Measurements from ENCODE around the gene MMD. TPM values are rescaled to one million over a fixed set of nuclear protein-coding genes. Genes with fewer than 3 reads are reported as not detected.
A peak's percentile ranks its signal among the peaks of the same experiment; 100 is the strongest.

Gene MMD
- total and polyA plus RNA-seq, 9 of the 15 experiments (the other 6 are each of a cell fraction or from before 2014, with no cell fraction given) = 3.1 to 18.9 (median 10.7) TPM

- TF ChIP-seq, protein P1, sequence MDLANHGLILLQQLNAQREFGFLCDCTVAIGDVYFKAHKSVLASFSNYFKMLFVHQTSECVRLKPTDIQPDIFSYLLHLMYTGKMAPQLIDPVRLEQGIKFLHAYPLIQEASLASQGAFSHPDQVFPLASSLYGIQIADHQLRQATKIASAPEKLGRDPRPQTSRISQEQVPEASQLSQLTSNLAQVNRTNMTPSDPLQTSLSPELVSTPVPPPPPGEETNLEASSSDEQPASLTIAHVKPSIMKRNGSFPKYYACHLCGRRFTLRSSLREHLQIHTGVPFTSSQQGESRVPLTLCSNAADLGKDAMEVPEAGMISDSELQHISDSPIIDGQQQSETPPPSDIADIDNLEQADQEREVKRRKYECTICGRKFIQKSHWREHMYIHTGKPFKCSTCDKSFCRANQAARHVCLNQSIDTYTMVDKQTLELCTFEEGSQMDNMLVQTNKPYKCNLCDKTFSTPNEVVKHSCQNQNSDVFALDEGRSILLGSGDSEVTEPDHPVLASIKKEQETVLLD (IDR thresholded peaks at IDR 0.05) = peak; percentile 69; the same call in 1 of the 2 replicates
- peak; percentile 76 for TF ChIP-seq RNF2 (IDR thresholded peaks at IDR 0.05)
- no peak for TF ChIP-seq MCM3 (IDR thresholded peaks at IDR 0.05)
- no peak for TF ChIP-seq DNMT1 (IDR thresholded peaks at IDR 0.05)
- no peak for TF ChIP-seq ZNF280B (CRISPR knock-in tag; IDR thresholded peaks at IDR 0.05)
- TF ChIP-seq HIVEP1 (CRISPR knock-in tag; IDR thresholded peaks at IDR 0.05) = no peak
- TF ChIP-seq SMARCA5 (IDR thresholded peaks at IDR 0.05) = no peak
- TF ChIP-seq ZBTB9 (CRISPR knock-in tag; IDR thresholded peaks at IDR 0.05) = no peak
- TF ChIP-seq, protein P2, sequence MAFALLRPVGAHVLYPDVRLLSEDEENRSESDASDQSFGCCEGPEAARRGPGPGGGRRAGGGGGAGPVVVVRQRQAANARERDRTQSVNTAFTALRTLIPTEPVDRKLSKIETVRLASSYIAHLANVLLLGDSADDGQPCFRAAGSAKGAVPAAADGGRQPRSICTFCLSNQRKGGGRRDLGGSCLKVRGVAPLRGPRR (CRISPR knock-in tag; IDR thresholded peaks at IDR 0.05) = no peak
- TF ChIP-seq TEAD1 (CRISPR knock-in tag; IDR thresholded peaks at IDR 0.05) = no peak
- no peak for TF ChIP-seq RBFOX2 (IDR thresholded peaks at IDR 0.05; ENCODE audit: low read depth, low read length)
- no peak for TF ChIP-seq HMGN3 (IDR thresholded peaks at IDR 0.05; ENCODE audit: borderline replicate concordance, extremely low read depth, insufficient read length, low read depth, low read length)
- TF ChIP-seq CREB3 (tag; conservative IDR thresholded peaks at IDR 0.05; ENCODE audit: low read depth) = no peak
- TF ChIP-seq TAF15 (IDR thresholded peaks at IDR 0.05; ENCODE audit: low read depth, low read length) = no peak
- TF ChIP-seq ZNF134 (CRISPR knock-in tag; conservative IDR thresholded peaks at IDR 0.05) = no peak
- TF ChIP-seq ETV6 (IDR thresholded peaks at IDR 0.05; ENCODE audit: borderline replicate concordance in 1 of 2, low read depth in 2 of 2, low read length in 1 of 2) = no peak
- TF ChIP-seq ETV6 (CRISPR knock-in tag; IDR thresholded peaks at IDR 0.05; ENCODE audit: borderline replicate concordance) = no peak
- no peak for TF ChIP-seq FOXK1 (CRISPR knock-in tag; IDR thresholded peaks at IDR 0.05; ENCODE audit: borderline replicate concordance)
- TF ChIP-seq RBM17 (IDR thresholded peaks at IDR 0.05; ENCODE audit: borderline replicate concordance, low read depth, low read length) = no peak
- no peak for TF ChIP-seq DDX20 (tag; IDR thresholded peaks at IDR 0.05; ENCODE audit: low read depth)
- TF ChIP-seq ZBTB43 (CRISPR knock-in tag; IDR thresholded peaks at IDR 0.05) = no peak
- no peak for TF ChIP-seq MLX (CRISPR knock-in tag; conservative IDR thresholded peaks at IDR 0.05)
Observed at GRCh38 chr17:55344514-55344997, 77.1 kb downstream of the MMD start (continued).

All from K562 (cell line).